Naive B cell (primary cell): ENCODE measurements around the gene CFAP157. TPM values are rescaled to one million over a fixed set of nuclear protein-coding genes. Genes with fewer than 3 reads are reported as not detected.
A peak's percentile ranks its signal among the peaks of the same experiment; 100 is the strongest.

Experiments
- ATAC-seq, 2 donors: fragments of 150-1000 bp; cut with Tn5 transposase; 2 replicates each; pipeline ENCODE4 v1.10.0; 2021; ENCODE audit warnings: low read depth in 2 of 2, mild to moderate bottlenecking in 2 of 2, moderate library complexity in 2 of 2
- DNase-seq: peaks from one replicate; pipeline ENCODE4 v3.0.0; 2022
- H3K27ac Mint-ChIP-seq, 6 donors: one replicate each; pipeline ENCODE4 v1.8.0; 2020 to 2022; ENCODE audit warnings: mild to moderate bottlenecking in 6 of 6, mixed read lengths in 6 of 6, moderate library complexity in 5 of 6, inconsistent platforms in 2 of 6
- H3K27me3 Mint-ChIP-seq, 3 donors: one replicate each; pipeline ENCODE4 v1.8.0; 2021 to 2022; ENCODE audit warnings: mixed read lengths in 3 of 3, mild to moderate bottlenecking in 1 of 3
- H3K36me3 Mint-ChIP-seq, 2 donors: one replicate each; pipeline ENCODE4 v1.8.0; 2020 to 2022; ENCODE audit warnings: mixed read lengths in 2 of 2, inconsistent platforms in 1 of 2, mild to moderate bottlenecking in 1 of 2
- H3K4me1 Mint-ChIP-seq, 3 donors: one replicate each; pipeline ENCODE4 v1.8.0; 2020 to 2022; ENCODE audit warnings: mixed read lengths in 3 of 3, inconsistent platforms in 1 of 3, mild to moderate bottlenecking in 1 of 3, moderate library complexity in 1 of 3
- H3K4me3 Mint-ChIP-seq, 8 donors: one replicate each; pipeline ENCODE4 v1.8.0; 2020 to 2022; ENCODE audit warnings: mild to moderate bottlenecking in 8 of 8, mixed read lengths in 8 of 8, moderate library complexity in 8 of 8, inconsistent platforms in 2 of 8
- H3K9me3 Mint-ChIP-seq, 7 donors: one replicate each; pipeline ENCODE4 v1.8.0; 2020 to 2022; ENCODE audit warnings: mixed read lengths in 7 of 7, mild to moderate bottlenecking in 5 of 7, inconsistent platforms in 2 of 7, moderate library complexity in 1 of 7
- polyA plus RNA-seq, 6 donors: library from polyadenylated mRNA; unstranded; fragments of 300-500 nt; fragmentation: Illumina TruSeq; gene quantifications; one replicate each; pipeline ENCODE4 v1.2.3, GENCODE V29; 2021; ENCODE audit warnings: low read depth in 6 of 6

CFAP157 gene
- polyA plus RNA-seq = under 1 TPM in 3 of 6 donors, not detected in 3; 0.13 to 0.46 (median 0.40) TPM

DNA sequence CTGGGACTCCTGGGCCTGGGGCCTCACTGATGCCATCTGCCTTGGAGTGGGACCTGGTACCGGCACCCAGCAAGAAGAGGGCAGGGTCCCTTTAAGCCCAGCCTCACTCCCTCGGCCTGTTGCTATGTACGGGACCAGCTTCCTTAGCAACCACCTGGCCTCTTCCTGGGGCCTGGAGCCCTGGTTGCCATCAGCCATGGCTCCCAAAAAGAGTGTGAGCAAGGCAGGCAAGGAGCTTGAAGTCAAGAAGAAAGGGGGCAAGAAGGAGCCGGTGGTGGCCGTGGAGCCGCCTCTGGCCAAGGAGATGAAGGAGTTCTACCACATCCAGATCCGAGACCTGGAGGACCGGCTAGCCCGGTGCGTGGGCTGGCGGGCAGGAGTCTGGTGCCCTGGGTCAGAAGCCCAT lies at the start of gene CFAP157:
Gene CFAP157 (plus strand): TSS at position 153 of the 406 bp plus-strand sequence. CDS start 44 bp downstream, at position 197.
- H3K4me1 Mint-ChIP-seq = peaks cover 6 to 17% (median 12%) of the 10 kb centered on the region in 3 donors
- no peaks in the 10 kb centered on the region for H3K27me3 Mint-ChIP-seq
- peak within 1 kb of the TSS in 1 of 8 donors; percentile 54 for H3K4me3 Mint-ChIP-seq
- DNase-seq = no peak
- H3K36me3 Mint-ChIP-seq = no peaks in the 10 kb centered on the region
- H3K9me3 Mint-ChIP-seq = peaks cover 0 to 2% (median 0%) of the 10 kb centered on the region in 7 donors
- H3K27ac Mint-ChIP-seq = peak within 1 kb of the TSS in 2 of 6 donors; percentile 42 to 65
- ATAC-seq = no peak

DNA sequence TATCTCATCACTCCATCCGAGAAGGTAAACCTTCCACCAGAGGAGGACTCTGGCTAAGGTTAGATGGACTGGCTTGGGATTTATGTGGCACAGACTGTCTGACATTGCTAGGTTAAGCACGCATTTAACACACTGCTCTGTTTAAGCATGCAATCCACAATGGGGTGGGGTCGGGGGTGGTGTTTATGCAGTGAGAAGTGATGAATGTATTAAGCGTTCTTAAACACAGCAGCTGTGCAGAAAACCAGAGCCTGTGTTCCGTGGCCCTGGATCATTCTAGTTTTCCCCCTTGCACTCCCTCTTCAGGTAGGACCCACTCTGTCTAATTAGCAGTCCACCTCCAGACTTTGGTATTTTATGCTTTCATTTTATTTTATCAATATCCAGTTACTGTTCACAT lies 48.4 kb upstream of the CFAP157 start:
- no peak for DNase-seq
- no peak for ATAC-seq
- Mint-ChIP-seq H3K27me3 (peaks cover 19 to 51% (median 24%) of the 10 kb centered on the region in 3 donors), H3K4me3 (no peak overlapping the region), H3K4me1 (no peaks in the 10 kb centered on the region), H3K27ac (no peak overlapping the region), H3K36me3 (no peaks in the 10 kb centered on the region), H3K9me3 (no peaks in the 10 kb centered on the region)

DNA sequence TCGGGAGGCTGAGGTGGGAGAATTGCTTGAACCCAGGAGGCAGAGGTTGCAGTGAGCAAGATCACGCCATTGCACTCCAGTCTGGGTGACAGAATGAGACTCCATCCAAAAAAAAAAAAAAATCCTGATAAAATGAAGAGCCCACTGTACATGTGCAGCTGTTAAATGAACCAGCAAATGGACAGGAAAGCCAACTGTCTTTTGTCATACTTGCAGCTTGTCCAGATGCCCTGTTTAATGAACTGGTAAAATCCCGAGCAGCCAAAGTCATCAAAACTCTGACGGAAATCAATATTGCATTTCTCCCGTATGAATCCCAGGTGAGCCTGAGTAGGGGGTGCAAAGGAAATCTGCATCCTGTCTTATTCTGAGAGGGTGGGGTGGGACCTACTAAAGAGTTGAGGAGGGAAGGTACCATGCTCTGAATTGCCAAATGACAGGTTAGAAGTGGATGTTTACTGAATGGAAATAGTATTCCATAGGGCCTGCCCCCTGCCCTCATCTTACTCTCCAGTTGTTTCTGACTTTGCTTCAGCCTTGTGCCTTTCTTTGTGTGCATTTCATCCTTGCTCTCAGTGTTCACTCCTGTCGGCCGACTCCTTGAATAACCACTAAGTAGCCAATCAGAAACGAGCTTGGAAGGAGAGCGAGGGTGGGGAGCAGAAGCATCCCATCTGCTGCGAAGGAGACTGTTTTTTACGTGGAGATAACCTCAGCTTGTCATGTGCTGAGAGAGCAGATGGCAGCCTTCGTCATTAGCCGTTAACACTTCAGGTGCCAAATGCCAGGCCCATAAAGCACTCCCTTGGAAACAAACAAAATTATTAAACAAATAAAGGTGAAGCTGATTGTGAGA lies 45.7 kb upstream of the CFAP157 start:
- H3K36me3 Mint-ChIP-seq = no peaks in the 10 kb centered on the region

DNA sequence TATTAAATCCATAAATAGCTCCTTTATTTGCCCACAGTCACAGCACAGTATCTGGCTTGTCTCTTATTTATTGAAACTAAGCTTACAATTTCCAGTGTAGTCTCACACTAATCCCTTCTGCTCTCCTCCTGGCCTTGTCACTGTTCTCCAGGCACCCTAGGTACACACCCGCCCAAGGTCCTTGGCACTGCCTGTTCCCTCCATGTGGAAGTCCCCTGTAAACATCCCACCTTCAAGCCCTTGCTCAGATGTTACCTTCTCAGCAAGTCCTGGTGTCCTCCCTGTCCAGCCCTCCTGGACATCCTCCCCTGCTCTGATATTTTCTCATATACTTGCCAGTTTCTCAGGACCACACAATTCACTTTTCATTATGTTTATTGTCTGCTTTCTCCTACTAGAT lies 44.2 kb upstream of the CFAP157 start:
- ATAC-seq = no peak
- H3K36me3 Mint-ChIP-seq = no peaks in the 10 kb centered on the region
- H3K9me3 Mint-ChIP-seq = peaks cover 0 to 2% (median 0%) of the 10 kb centered on the region in 7 donors
- H3K4me3 Mint-ChIP-seq = no peak overlapping the region
- no peak overlapping the region for H3K27ac Mint-ChIP-seq
- H3K27me3 Mint-ChIP-seq = peaks cover 12 to 45% (median 43%) of the 10 kb centered on the region in 3 donors
- no peaks in the 10 kb centered on the region for H3K4me1 Mint-ChIP-seq
- DNase-seq = no peak

More for the DNA sequence above, 45.7 kb upstream of the CFAP157 start:
- ATAC-seq (no peak), DNase-seq (no peak)
- H3K4me1 Mint-ChIP-seq = no peaks in the 10 kb centered on the region
- H3K4me3 Mint-ChIP-seq = peak overlapping the region in 1 of 8 donors; percentile 61
- peaks cover 0 to 2% (median 0%) of the 10 kb centered on the region in 7 donors for H3K9me3 Mint-ChIP-seq
- H3K27ac Mint-ChIP-seq = no peak overlapping the region
- peaks cover 14 to 53% (median 43%) of the 10 kb centered on the region in 3 donors for H3K27me3 Mint-ChIP-seq

DNA sequence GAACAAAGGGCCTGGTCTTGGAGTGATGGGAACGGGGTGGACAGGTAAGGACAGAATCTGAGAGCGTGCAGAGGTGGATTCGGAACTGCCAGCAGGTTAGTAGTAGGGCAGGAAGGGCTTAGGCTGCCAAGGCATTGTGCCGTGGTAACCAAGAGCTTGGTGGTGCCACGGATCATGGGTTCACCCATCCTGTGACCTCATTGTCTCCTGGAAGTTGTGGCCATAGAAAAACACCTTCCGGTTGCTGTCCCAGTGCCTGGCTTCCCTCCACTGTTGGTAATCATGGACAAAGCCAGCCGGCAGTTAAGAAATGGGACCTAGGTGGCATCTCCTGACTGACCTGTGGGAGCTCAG lies 42.5 kb upstream of the CFAP157 start:
- Mint-ChIP-seq H3K27me3 (peaks cover 15 to 52% (median 48%) of the 10 kb centered on the region in 3 donors), H3K4me3 (no peak overlapping the region), H3K27ac (peak overlapping the region in 1 of 6 donors; percentile 81), H3K9me3 (peaks cover 0 to 2% (median 0%) of the 10 kb centered on the region in 7 donors), H3K36me3 (no peaks in the 10 kb centered on the region), H3K4me1 (no peaks in the 10 kb centered on the region)
- DNase-seq (no peak), ATAC-seq (no peak)

DNA sequence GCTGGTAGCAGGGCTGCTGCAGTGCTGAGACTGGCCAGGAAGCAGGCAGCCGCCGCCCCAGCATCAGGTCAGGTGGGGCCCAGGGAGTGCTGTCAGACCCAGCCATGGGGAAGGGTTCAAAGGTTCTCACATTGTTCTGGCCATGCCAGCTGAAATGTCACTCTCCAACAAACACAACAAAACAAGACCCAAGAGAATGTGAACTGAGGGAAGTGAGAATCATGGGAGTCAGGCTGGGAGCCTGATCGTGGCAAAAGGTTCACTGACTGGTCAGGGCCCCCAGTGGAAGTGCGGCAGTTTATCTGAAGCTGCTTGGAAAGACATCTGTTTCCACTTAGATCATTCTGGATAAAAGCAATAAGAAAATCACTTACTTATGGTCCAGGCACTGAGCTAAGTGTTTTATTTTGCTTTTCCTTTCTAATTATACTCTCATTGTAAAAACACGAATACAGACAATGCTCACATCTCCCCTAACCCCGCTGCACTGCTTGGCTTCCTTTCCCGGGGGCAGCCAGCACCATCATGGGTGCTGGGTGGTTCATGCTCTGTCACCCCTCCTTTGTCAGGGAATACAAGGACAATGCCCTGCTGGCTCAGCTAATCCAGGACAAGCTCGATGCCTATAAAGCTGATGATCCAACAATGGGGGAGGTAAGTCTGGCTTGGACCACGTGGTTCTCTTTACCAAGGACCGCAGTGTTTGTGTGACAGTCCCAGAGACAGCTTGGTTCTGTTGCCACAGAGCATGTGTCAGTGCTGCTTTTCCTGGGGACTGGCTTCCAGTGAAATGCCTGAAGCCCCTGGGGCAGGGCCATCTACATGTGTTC lies 41.9 kb upstream of the CFAP157 start:
- Mint-ChIP-seq H3K27ac (peak overlapping the region in 1 of 6 donors; percentile 81), H3K36me3 (no peaks in the 10 kb centered on the region), H3K27me3 (peaks cover 15 to 50% (median 45%) of the 10 kb centered on the region in 3 donors)

DNA sequence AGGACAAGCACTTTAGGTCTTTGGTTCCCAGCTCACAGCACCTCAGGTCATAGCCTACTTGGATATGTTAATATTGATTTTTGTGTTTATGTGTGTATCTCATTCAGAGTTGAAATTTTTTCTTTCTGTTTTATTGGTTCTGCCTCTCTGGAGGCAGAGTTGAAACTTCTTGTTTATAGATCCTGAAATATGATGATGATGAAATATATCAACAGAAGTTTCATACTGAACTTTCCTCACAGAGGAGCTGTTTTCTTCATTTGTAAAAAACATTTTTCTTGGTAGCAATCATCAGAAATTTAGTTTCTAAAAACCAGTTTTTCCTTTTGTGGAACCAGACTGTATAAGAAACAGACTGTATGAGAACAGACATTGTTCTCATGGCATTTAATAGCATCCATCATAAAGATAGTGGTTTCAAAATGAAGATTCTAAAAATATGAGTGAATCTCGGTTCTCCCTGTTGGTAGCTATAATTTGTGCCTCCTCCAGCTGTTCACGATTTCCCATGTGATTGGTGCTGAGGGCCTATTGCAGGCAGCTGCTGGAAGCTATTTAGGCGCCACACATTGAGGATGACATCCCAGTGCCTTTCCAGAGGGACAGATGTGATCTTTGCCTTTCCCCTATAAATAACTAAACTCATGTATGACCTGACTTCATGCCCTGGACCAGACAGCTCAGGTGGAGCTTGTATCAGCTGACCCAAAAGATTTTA lies 39.5 kb upstream of the CFAP157 start:
- H3K4me1 Mint-ChIP-seq = no peaks in the 10 kb centered on the region
- H3K4me3 Mint-ChIP-seq = no peak overlapping the region
- peak overlapping the region in 1 of 6 donors; percentile 20 for H3K27ac Mint-ChIP-seq
- DNase-seq (no peak), ATAC-seq (no peak)
- peaks cover 11 to 38% (median 34%) of the 10 kb centered on the region in 3 donors for H3K27me3 Mint-ChIP-seq
- no peaks in the 10 kb centered on the region for H3K36me3 Mint-ChIP-seq
- H3K9me3 Mint-ChIP-seq = peaks cover 0 to 2% (median 0%) of the 10 kb centered on the region in 7 donors

More for the DNA sequence above, 41.9 kb upstream of the CFAP157 start:
- ATAC-seq (no peak), DNase-seq (no peak)
- Mint-ChIP-seq H3K4me1 (no peaks in the 10 kb centered on the region), H3K9me3 (peaks cover 0 to 2% (median 0%) of the 10 kb centered on the region in 7 donors), H3K4me3 (no peak overlapping the region)

DNA sequence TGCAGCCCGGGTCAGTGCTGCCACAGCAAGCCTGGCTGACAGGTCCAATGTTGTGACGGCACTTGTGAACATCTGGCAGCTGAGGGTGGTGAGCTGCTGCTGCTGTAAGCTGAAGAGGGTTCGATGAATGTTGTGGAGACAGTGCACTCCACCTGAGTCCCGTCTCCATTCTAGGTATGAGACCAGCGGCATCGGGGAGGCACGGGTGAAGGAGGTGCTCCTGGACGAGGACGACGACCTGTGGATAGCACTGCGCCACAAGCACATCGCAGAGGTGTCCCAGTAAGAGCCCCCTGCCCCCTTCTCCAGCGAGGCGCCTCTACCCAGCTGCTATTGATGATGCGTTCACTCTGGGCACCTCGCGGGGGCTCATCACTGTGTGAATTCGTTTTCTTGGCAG lies 38.9 kb upstream of the CFAP157 start:
- H3K36me3 Mint-ChIP-seq = no peaks in the 10 kb centered on the region
- H3K27me3 Mint-ChIP-seq = peaks cover 6 to 31% (median 29%) of the 10 kb centered on the region in 3 donors
- DNase-seq (no peak), ATAC-seq (no peak)
- H3K4me1 Mint-ChIP-seq = no peaks in the 10 kb centered on the region
- no peak overlapping the region for H3K27ac Mint-ChIP-seq
- H3K9me3 Mint-ChIP-seq = peaks cover 0 to 2% (median 0%) of the 10 kb centered on the region in 7 donors
- H3K4me3 Mint-ChIP-seq = no peak overlapping the region

DNA sequence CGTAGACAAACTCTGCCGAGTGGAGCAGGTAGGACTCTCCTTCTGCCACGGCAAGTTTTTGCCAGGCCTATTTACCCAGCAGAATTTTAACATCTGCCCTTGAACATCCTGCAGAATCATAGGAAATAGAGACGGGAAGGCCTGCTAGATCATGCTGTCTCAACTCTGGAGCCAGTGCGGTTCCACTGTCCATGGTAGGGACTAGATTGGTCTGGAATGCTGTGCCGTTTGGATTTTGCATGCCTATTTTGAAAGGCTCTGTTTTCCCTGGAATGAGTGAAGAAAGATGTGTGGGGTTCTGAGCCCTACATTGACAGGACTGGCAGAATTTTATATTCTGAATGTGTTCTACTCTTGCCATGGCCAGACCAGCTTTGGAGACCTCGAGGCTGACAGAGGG lies 33.6 kb upstream of the CFAP157 start:
- Mint-ChIP-seq H3K27ac (no peak overlapping the region), H3K27me3 (peaks cover 0 to 9% (median 8%) of the 10 kb centered on the region in 3 donors), H3K9me3 (peaks cover 0 to 1% (median 0%) of the 10 kb centered on the region in 7 donors), H3K4me3 (no peak overlapping the region), H3K4me1 (no peaks in the 10 kb centered on the region), H3K36me3 (no peaks in the 10 kb centered on the region)
- DNase-seq (no peak), ATAC-seq (no peak)

DNA sequence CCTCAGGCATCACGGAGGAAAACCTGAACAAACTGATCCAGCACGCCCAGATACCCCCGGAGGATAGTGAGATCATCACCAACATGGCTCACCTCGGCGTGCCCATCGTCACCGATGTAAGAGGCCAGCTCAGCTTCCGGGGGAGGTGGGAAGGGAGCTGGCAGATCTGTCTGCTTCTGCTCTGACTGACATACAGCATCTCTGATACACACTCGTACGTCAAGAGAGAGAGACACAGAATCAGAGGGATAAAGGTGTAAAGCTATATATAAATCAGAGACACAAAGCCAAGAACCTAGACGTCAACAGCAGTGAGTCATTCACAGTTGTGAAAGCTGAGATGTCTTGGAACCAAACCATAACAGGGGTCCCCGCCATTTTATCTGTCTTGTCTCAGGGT lies 30.1 kb upstream of the CFAP157 start:
- Mint-ChIP-seq H3K27me3 (peaks cover 0 to 25% (median 17%) of the 10 kb centered on the region in 3 donors), H3K4me1 (no peaks in the 10 kb centered on the region), H3K36me3 (no peaks in the 10 kb centered on the region), H3K27ac (no peak overlapping the region), H3K9me3 (no peaks in the 10 kb centered on the region), H3K4me3 (no peak overlapping the region)
- DNase-seq = no peak
- no peak for ATAC-seq

DNA sequence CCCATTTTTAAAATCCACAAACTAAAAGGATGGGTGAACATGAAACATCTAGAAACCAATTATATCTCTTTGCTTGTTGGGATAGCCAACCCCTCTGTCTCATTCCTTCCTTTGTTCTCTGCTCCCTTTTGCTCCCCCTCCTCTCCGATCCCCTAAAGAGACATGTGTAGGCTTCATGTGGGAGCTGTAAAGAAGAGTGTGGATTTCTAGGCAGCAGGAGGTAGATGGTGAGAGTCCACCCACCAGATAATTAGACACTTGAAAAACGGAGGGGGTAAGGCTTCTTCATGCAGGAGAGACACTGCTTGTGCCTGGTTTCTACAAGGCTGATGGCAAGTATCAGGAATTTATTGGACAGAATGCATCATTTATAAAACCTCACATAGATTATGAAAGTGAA lies 27.3 kb upstream of the CFAP157 start:
- DNase-seq (no peak), ATAC-seq (no peak)
- no peaks in the 10 kb centered on the region for H3K36me3 Mint-ChIP-seq
- no peak overlapping the region for H3K27ac Mint-ChIP-seq
- H3K4me1 Mint-ChIP-seq = no peaks in the 10 kb centered on the region
- no peaks in the 10 kb centered on the region for H3K9me3 Mint-ChIP-seq
- H3K27me3 Mint-ChIP-seq = peaks cover 0 to 30% (median 19%) of the 10 kb centered on the region in 3 donors
- no peak overlapping the region for H3K4me3 Mint-ChIP-seq

DNA sequence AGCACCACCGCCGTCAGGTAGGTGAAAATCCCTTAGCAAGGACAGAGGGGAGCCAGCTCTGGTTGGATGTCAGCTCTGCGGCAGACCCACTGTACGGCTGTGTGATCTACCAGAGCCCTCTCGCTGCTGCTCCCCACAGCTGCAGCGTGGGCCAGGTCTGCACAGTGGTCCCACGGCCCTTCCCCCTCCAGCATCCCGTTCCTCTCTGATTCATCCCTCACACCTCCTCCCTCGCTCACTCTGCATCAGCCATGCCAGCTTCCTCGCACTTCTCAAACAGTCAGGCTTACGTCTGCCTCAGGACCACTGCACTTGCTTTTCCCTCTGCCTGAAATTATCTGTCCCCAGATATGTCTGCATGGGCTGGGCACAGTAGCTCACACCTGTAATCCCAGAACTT lies 26.6 kb upstream of the CFAP157 start:
- no peak overlapping the region for H3K4me3 Mint-ChIP-seq
- no peak overlapping the region for H3K27ac Mint-ChIP-seq
- H3K4me1 Mint-ChIP-seq = no peaks in the 10 kb centered on the region
- DNase-seq = no peak
- H3K27me3 Mint-ChIP-seq = peaks cover 0 to 30% (median 25%) of the 10 kb centered on the region in 3 donors
- no peak for ATAC-seq
- H3K36me3 Mint-ChIP-seq = no peaks in the 10 kb centered on the region
- H3K9me3 Mint-ChIP-seq = no peaks in the 10 kb centered on the region

DNA sequence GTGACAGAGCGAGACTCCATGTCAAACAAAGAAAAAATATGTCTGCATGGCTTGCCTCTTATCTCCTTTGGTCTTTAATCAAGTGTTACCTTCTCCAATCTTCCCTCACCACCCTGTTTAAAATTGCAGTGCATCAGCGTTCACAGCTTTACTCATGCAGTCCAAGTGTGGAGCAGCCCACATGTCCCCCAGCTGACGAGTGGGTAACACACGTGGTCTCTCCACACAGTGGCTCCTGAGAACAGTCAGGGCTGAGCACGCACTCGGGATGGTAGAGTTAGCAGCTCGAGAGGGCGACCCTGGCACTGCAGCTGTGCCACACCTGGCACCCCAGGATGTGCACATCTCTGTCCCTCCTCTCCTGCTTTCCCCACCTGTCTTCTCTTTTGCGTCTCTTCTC lies 25.9 kb upstream of the CFAP157 start:
- H3K36me3 Mint-ChIP-seq = no peaks in the 10 kb centered on the region
- peak overlapping the region in 1 of 6 donors; percentile 58 for H3K27ac Mint-ChIP-seq
- no peak for ATAC-seq
- H3K4me1 Mint-ChIP-seq = no peaks in the 10 kb centered on the region
- DNase-seq = no peak
- peaks cover under 1 to 26% (median 25%) of the 10 kb centered on the region in 3 donors for H3K27me3 Mint-ChIP-seq
- H3K9me3 Mint-ChIP-seq = no peaks in the 10 kb centered on the region
- no peak overlapping the region for H3K4me3 Mint-ChIP-seq
